Transverse colon (tissue), 4 donors: ENCODE measurements around the gene KCTD20.

Source experiments
- CTCF ChIP-seq, 5 experiments: fragments of 200-600 bp in 3 of 5; fragments of 450-650 bp in 2 of 5; sonication (generic) in 3 of 5; IDR thresholded peaks; 1 replicate in 2 of 5; 2 replicates in 3 of 5; pipeline ENCODE4 v1.5.1; 2016 to 2017; ENCODE audit warnings: antibody characterized with exemption in 5 of 5, inconsistent platforms in 3 of 5, mild to moderate bottlenecking in 2 of 5, moderate library complexity in 1 of 5
- EP300 ChIP-seq: sonication (generic); formaldehyde crosslinking; IDR thresholded peaks from one replicate; pipeline ENCODE4 v1.6.1; 2017; ENCODE audit warnings: antibody characterized with exemption, low read depth
- POLR2A ChIP-seq: fragments of 450-650 bp; IDR thresholded peaks from one replicate; pipeline ENCODE4 v1.6.1; 2016; ENCODE audit warnings: antibody characterized with exemption, mild to moderate bottlenecking, moderate library complexity
- POLR2AphosphoS5 ChIP-seq, 3 donors: sonication (generic); formaldehyde crosslinking; IDR thresholded peaks; one replicate each; pipeline ENCODE4 v1.6.1; 2016; ENCODE audit warnings: antibody characterized with exemption in 3 of 3

- TF ChIP-seq CTCF (IDR thresholded peaks at IDR 0.05), result no peak
- no peak for TF ChIP-seq EP300
- TF ChIP-seq POLR2A, result no peak
- TF ChIP-seq POLR2AphosphoS5 (IDR thresholded peaks at IDR 0.05), result no peak
These were observed 38.6 kb upstream of the KCTD20 start for GRCh38 chr6:36404164-36404563.
